Endothelial cell of umbilical vein (primary cell): Measurements from ENCODE around the gene MB. TPM values are rescaled to one million over a fixed set of nuclear protein-coding genes. Genes with fewer than 3 reads are reported as not detected.

Experiments used
- BruUV-seq: library from RNA; stranded (reverse); fragments of 400-500 nt; replicated peaks from 2 replicates; lab custom pipeline; 2021; lab: Mats Ljungman, UMichigan
- CTCF ChIA-PET: fragments of 300-600, 350-600 bp; sonication (Branson Sonifier 250); formaldehyde crosslinking; loops from one replicate; lab custom pipeline; 2021; ENCODE audit warnings: antibody characterized with exemption, inconsistent platforms; lab: Charles Lee
- POLR2A ChIA-PET: fragments of 300-600, 350-600 bp; sonication (Branson Sonifier 250); formaldehyde crosslinking; loops from one replicate; lab custom pipeline; 2021; ENCODE audit warnings: antibody characterized with exemption, inconsistent platforms; lab: Charles Lee
- DNase-seq: peaks from one replicate; pipeline ENCODE4 v3.0.0-alpha.2; 2011; ENCODE audit warnings: low read depth, low spot score
- FAIRE-seq: peaks from 2 replicates; lab custom pipeline; 2011; peaks lifted over from hg19 to GRCh38; lab: Jason Lieb, UNC
- H2AFZ ChIP-seq: 2 replicates; pipeline ENCODE4 v1.6.0; 2012; ENCODE audit warnings: low read depth, low read length, control low read depth, inconsistent platforms
- H3K27ac ChIP-seq: 2 replicates; pipeline ENCODE4 v1.5.1; 2011; ENCODE audit warnings: low read depth, mild to moderate bottlenecking, control low read depth, low read length, moderate library complexity; ENCODE audit not compliant: insufficient read depth
- H3K27me3 ChIP-seq, 2 experiments: 2 replicates each; pipeline versions ENCODE4 v1.6.0 to v1.6.1; 2011; ENCODE audit warnings: low read length in 2 of 2, mixed read lengths in 1 of 2; ENCODE audit not compliant: control insufficient read depth in 2 of 2, insufficient read depth in 2 of 2
- H3K36me3 ChIP-seq, 2 experiments: 2 replicates in 1 of 2; 3 replicates in 1 of 2; pipeline ENCODE4 v1.5.1; 2011; ENCODE audit warnings: low read length in 2 of 2, mild to moderate bottlenecking in 1 of 2, moderate library complexity in 1 of 2; ENCODE audit not compliant: control insufficient read depth in 2 of 2, insufficient read depth in 2 of 2; ENCODE audit errors: extremely low read depth in 1 of 2
- H3K4me1 ChIP-seq: 3 replicates; pipeline ENCODE4 v1.5.1; 2011; ENCODE audit warnings: mild to moderate bottlenecking, low read length; ENCODE audit not compliant: control insufficient read depth, insufficient read depth; ENCODE audit errors: extremely low read depth
- H3K4me2 ChIP-seq: 2 replicates; pipeline ENCODE4 v1.6.1; 2011; ENCODE audit warnings: low read length, control low read depth, mixed read lengths; ENCODE audit not compliant: insufficient read depth
- H3K4me3 ChIP-seq, 3 experiments: fragments of 200-600 bp in 1 of 3; sonication (generic), shearing (Covaris generic) in 1 of 3; replicated peaks in 1 of 3; 2 replicates each; pipeline ENCODE4 v1.5.1; 2011 to 2016; ENCODE audit warnings: control low read depth in 3 of 3, low read length in 3 of 3, mild to moderate bottlenecking in 2 of 3, inconsistent platforms in 1 of 3, low read depth in 1 of 3, moderate library complexity in 1 of 3; ENCODE audit not compliant: insufficient read depth in 1 of 3
- H3K79me2 ChIP-seq: 2 replicates; pipeline ENCODE4 v1.6.0; 2012; ENCODE audit warnings: low read length, inconsistent platforms; ENCODE audit not compliant: control insufficient read depth, insufficient read depth
- H3K9ac ChIP-seq: replicated peaks from 2 replicates; pipeline ENCODE3; 2011; ENCODE audit warnings: low read length, control low read depth; ENCODE audit not compliant: insufficient read depth; ENCODE audit errors: extremely low read depth
- H3K9me1 ChIP-seq: replicated peaks from 3 replicates; pipeline ENCODE4 v1.6.0; 2011; ENCODE audit warnings: mild to moderate bottlenecking, low read length; ENCODE audit not compliant: control insufficient read depth, insufficient read depth; ENCODE audit errors: extremely low read depth
- H3K9me3 ChIP-seq: replicated peaks from 2 replicates; pipeline ENCODE4 v1.5.1; 2012; ENCODE audit warnings: low read length, inconsistent platforms; ENCODE audit not compliant: control insufficient read depth, insufficient read depth
- H4K20me1 ChIP-seq: replicated peaks from 2 replicates; pipeline ENCODE3; 2011; ENCODE audit warnings: mild to moderate bottlenecking, low read length; ENCODE audit not compliant: control insufficient read depth, insufficient read depth; ENCODE audit errors: extremely low read depth
- EZH2 ChIP-seq: IDR thresholded peaks from 2 replicates; pipeline ENCODE4 v1.6.1; 2012; ENCODE audit warnings: borderline replicate concordance, low read depth, mild to moderate bottlenecking, moderate library complexity, low read length, inconsistent platforms; ENCODE audit not compliant: severe bottlenecking
- FOS ChIP-seq: IDR thresholded peaks from 2 replicates; pipeline ENCODE4 v1.6.1; 2011; ENCODE audit warnings: mild to moderate bottlenecking, low read length, moderate library complexity, borderline replicate concordance; ENCODE audit not compliant: insufficient read depth
- GATA2 ChIP-seq: IDR thresholded peaks from 2 replicates; pipeline ENCODE4 v1.7.0; 2011; ENCODE audit warnings: low read depth, mild to moderate bottlenecking, moderate library complexity, mixed read lengths, low read length; ENCODE audit not compliant: insufficient read length, insufficient read depth
- JUN ChIP-seq: IDR thresholded peaks from 2 replicates; pipeline ENCODE4 v1.6.1; 2011; ENCODE audit warnings: borderline replicate concordance, low read depth; ENCODE audit not compliant: insufficient read length, insufficient read depth
- MYC ChIP-seq: IDR thresholded peaks from one replicate; pipeline ENCODE4 v1.6.1; 2011; ENCODE audit warnings: mild to moderate bottlenecking, low read depth, low read length
- POLR2A ChIP-seq: IDR thresholded peaks from 2 replicates; pipeline ENCODE4 v1.6.1; 2012; ENCODE audit warnings: low read depth, mild to moderate bottlenecking, control low read depth, low read length
- POLR2AphosphoS5 ChIP-seq: IDR thresholded peaks from 2 replicates; pipeline ENCODE4 v1.6.1; 2012; ENCODE audit warnings: low read depth, mild to moderate bottlenecking, control low read depth, low read length, moderate library complexity; ENCODE audit not compliant: insufficient read depth
- dilution Hi-C: fragments of 300-500 bp; cut with MboI; formaldehyde crosslinking; loops from one replicate; pipeline ENCODE4 v1.15.0; 2019; ENCODE audit warnings: low sequenced_read_pairs; ENCODE audit not compliant: extremely low pct_ligation_motif_present
- intact Hi-C: fragments of 100-400 bp; cut with micrococcal nuclease; formaldehyde crosslinking; loops from one replicate; pipeline ENCODE4 v1.10.0; 2022
- polyA plus RNA-seq, 4 experiments: library from polyadenylated mRNA; depleted of rRNA in 3 of 4; stranded (reverse) in 3 of 4; unstranded in 1 of 4; fragments of >200 nt; gene quantifications; 2 replicates each; pipeline versions ENCODE4 v1.2.1 to v1.2.3, GENCODE V29; 2011 to 2012; ENCODE audit warnings: missing spikeins in 1 of 4
- total RNA-seq: library from RNA; stranded (reverse); gene quantifications from 2 replicates; pipeline ENCODE4 v1.2.3, GENCODE V29; 2021
- TF ChIP-seq, protein P1 (sequence below): IDR thresholded peaks from 2 replicates; pipeline ENCODE4 v1.6.1; 2011; ENCODE audit not compliant: insufficient read depth, insufficient read length
- TF ChIP-seq, protein P2 (sequence below), 2 donors: IDR thresholded peaks; 1 replicate in 1 of 2; 2 replicates in 1 of 2; pipeline ENCODE4 v1.5.1; 2011; ENCODE audit warnings: low read length in 2 of 2, mild to moderate bottlenecking in 2 of 2, moderate library complexity in 2 of 2, control low read depth in 1 of 2, inconsistent platforms in 1 of 2, low read depth in 1 of 2; ENCODE audit not compliant: insufficient read depth in 1 of 2; ENCODE audit errors: extremely low read depth in 1 of 2

MB gene
- total and polyA plus RNA-seq, 2 donors (not counting 3 experiments of a cell fraction or from before 2014, with no cell fraction given) = not detected

DNA sequence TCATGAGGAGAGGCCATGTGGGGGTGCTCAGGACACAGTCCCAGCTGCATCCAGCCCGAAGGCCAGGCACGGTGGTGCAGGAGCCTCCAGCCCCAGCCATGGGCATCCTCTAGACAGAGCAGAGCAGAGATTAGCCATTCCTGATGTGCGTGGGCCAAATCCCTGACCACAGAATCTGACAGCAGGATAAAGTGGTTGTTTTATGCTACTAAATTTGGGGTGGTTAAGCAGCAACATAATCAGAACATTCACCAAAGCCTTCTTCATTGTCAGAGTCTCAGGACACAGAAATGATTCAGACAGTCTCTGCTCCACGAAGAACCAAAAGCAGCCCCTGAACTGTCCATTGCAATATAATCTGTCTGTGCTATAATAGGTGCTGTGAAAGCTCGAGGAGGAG lies 56.8 kb downstream of the MB start:
- H3K27me3 ChIP-seq = peaks cover 0 to 19% of the 10 kb centered on the region in 2 experiments
- TF ChIP-seq POLR2A (no peak), GATA2 (no peak), JUN (no peak), FOS (no peak), EZH2 (no peak), POLR2AphosphoS5 (no peak), MYC (no peak)
- TF ChIP-seq, protein P1, sequence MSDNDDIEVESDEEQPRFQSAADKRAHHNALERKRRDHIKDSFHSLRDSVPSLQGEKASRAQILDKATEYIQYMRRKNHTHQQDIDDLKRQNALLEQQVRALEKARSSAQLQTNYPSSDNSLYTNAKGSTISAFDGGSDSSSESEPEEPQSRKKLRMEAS = no peak
- TF ChIP-seq, protein P2, sequence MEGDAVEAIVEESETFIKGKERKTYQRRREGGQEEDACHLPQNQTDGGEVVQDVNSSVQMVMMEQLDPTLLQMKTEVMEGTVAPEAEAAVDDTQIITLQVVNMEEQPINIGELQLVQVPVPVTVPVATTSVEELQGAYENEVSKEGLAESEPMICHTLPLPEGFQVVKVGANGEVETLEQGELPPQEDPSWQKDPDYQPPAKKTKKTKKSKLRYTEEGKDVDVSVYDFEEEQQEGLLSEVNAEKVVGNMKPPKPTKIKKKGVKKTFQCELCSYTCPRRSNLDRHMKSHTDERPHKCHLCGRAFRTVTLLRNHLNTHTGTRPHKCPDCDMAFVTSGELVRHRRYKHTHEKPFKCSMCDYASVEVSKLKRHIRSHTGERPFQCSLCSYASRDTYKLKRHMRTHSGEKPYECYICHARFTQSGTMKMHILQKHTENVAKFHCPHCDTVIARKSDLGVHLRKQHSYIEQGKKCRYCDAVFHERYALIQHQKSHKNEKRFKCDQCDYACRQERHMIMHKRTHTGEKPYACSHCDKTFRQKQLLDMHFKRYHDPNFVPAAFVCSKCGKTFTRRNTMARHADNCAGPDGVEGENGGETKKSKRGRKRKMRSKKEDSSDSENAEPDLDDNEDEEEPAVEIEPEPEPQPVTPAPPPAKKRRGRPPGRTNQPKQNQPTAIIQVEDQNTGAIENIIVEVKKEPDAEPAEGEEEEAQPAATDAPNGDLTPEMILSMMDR (IDR thresholded peaks at IDR 0.05; ENCODE audit: extremely low read depth in 1 of 2, insufficient read depth in 1 of 2, low read depth in 1 of 2, low read length in 2 of 2) = no peak
- H3K9me3 ChIP-seq = no peaks in the 10 kb centered on the region
- no peak overlapping the region for H2AFZ ChIP-seq
- ChIA-PET POLR2A (no interaction called here), CTCF (no interaction called here)
- DNase-seq (no peak), FAIRE-seq (no peak)
- no peaks in the 10 kb centered on the region for H4K20me1 ChIP-seq
- no peak overlapping the region for H3K4me2 ChIP-seq
- no TSS peak for BruUV-seq
- H3K9me1 ChIP-seq = no peaks in the 10 kb centered on the region
- intact Hi-C loops (no loop called here), dilution Hi-C loops (no loop called here)
- no peak overlapping the region for H3K9ac ChIP-seq
- no peaks in the 10 kb centered on the region for H3K36me3 ChIP-seq
- no peaks in the 10 kb centered on the region for H3K4me1 ChIP-seq
- H3K4me3 ChIP-seq = no peak overlapping the region
- no peak overlapping the region for H3K27ac ChIP-seq
- no peaks in the 10 kb centered on the region for H3K79me2 ChIP-seq
